KOPT-K1 (cell line): Measurements from ENCODE around the gene TPK1.

Experiments
- H3K27ac ChIP-seq: fragments of 200-600 bp; sonication (generic); 2 replicates; pipeline ENCODE4 v1.5.1; 2016; ENCODE audit warnings: antibody characterized with exemption, mild to moderate bottlenecking, low read depth, low read length; ENCODE audit not compliant: poor library complexity, severe bottlenecking
- H3K36me3 ChIP-seq: fragments of 200-600 bp; sonication (generic); 2 replicates; pipeline ENCODE4 v1.5.1; 2017; ENCODE audit warnings: antibody characterized with exemption, mild to moderate bottlenecking, low read length, moderate library complexity; ENCODE audit not compliant: insufficient read depth
- H3K9me3 ChIP-seq: fragments of 200-600 bp; sonication (generic); 2 replicates; pipeline ENCODE4 v1.5.1; 2017; ENCODE audit warnings: antibody characterized with exemption, low read length, mild to moderate bottlenecking; ENCODE audit not compliant: insufficient read depth, poor library complexity, severe bottlenecking

The TPK1 gene

GRCh38 chr7:144508702-144509101 is 327.2 kb downstream of the TPK1 start:
- H3K9me3 ChIP-seq = no peaks in the 10 kb centered on the region
- no peak overlapping the region for H3K27ac ChIP-seq
- H3K36me3 ChIP-seq = no peaks in the 10 kb centered on the region

GRCh38 chr7:144503215-144503614 is 332.6 kb downstream of the TPK1 start:
- no peaks in the 10 kb centered on the region for H3K36me3 ChIP-seq
- no peaks in the 10 kb centered on the region for H3K9me3 ChIP-seq
- H3K27ac ChIP-seq = no peak overlapping the region

GRCh38 chr7:144500225-144500624 is 335.6 kb downstream of the TPK1 start:
- Histone ChIP-seq H3K27ac (no peak overlapping the region), H3K9me3 (no peaks in the 10 kb centered on the region), H3K36me3 (no peaks in the 10 kb centered on the region)

- Histone ChIP-seq H3K36me3 (no peaks in the 10 kb centered on the region), H3K9me3 (no peaks in the 10 kb centered on the region), H3K27ac (no peak overlapping the region)
Measured at GRCh38 chr7:144497282-144497681, 338.6 kb downstream of the TPK1 start.

- no peaks in the 10 kb centered on the region for H3K9me3 ChIP-seq
- H3K36me3 ChIP-seq = no peaks in the 10 kb centered on the region
- no peak overlapping the region for H3K27ac ChIP-seq
Measured at GRCh38 chr7:144494355-144494754, 341.5 kb downstream of the TPK1 start.

- no peaks in the 10 kb centered on the region for H3K36me3 ChIP-seq
- H3K27ac ChIP-seq = no peak overlapping the region
- H3K9me3 ChIP-seq = no peaks in the 10 kb centered on the region
Measured at GRCh38 chr7:144489504-144489903, 346.3 kb downstream of the TPK1 start.

- no peaks in the 10 kb centered on the region for H3K9me3 ChIP-seq
- no peak overlapping the region for H3K27ac ChIP-seq
- H3K36me3 ChIP-seq = no peaks in the 10 kb centered on the region
Measured at GRCh38 chr7:144488977-144489376, 346.9 kb downstream of the TPK1 start.

- Histone ChIP-seq H3K9me3 (no peaks in the 10 kb centered on the region), H3K27ac (no peak overlapping the region), H3K36me3 (no peaks in the 10 kb centered on the region)
Measured at GRCh38 chr7:144487901-144488300, 348.0 kb downstream of the TPK1 start.

- no peaks in the 10 kb centered on the region for H3K9me3 ChIP-seq
- H3K36me3 ChIP-seq = no peaks in the 10 kb centered on the region
- H3K27ac ChIP-seq = no peak overlapping the region
Measured at GRCh38 chr7:144484445-144484844, 351.4 kb downstream of the TPK1 start.

GRCh38 chr7:144483189-144483588 is 352.7 kb downstream of the TPK1 start:
- H3K9me3 ChIP-seq = no peaks in the 10 kb centered on the region
- H3K27ac ChIP-seq = no peak overlapping the region
- H3K36me3 ChIP-seq = no peaks in the 10 kb centered on the region

- Histone ChIP-seq H3K9me3 (no peaks in the 10 kb centered on the region), H3K36me3 (no peaks in the 10 kb centered on the region), H3K27ac (no peak overlapping the region)
Measured at GRCh38 chr7:144481833-144482232, 354.0 kb downstream of the TPK1 start.

- Histone ChIP-seq H3K36me3 (no peaks in the 10 kb centered on the region), H3K27ac (no peak overlapping the region), H3K9me3 (no peaks in the 10 kb centered on the region)
Measured at GRCh38 chr7:144477348-144477747, 358.5 kb downstream of the TPK1 start.

GRCh38 chr7:144474800-144475615 is 360.8 kb downstream of the TPK1 start:
- H3K27ac ChIP-seq = no peak overlapping the region
- H3K9me3 ChIP-seq = no peaks in the 10 kb centered on the region
- H3K36me3 ChIP-seq = no peaks in the 10 kb centered on the region

- Histone ChIP-seq H3K27ac (no peak overlapping the region), H3K9me3 (no peaks in the 10 kb centered on the region), H3K36me3 (no peaks in the 10 kb centered on the region)
Measured at GRCh38 chr7:144474363-144474762, 361.5 kb downstream of the TPK1 start.

- no peaks in the 10 kb centered on the region for H3K9me3 ChIP-seq
- no peaks in the 10 kb centered on the region for H3K36me3 ChIP-seq
- no peak overlapping the region for H3K27ac ChIP-seq
Measured at GRCh38 chr7:144473908-144474307, 361.9 kb downstream of the TPK1 start.

GRCh38 chr7:144470078-144470477 is 365.8 kb downstream of the TPK1 start:
- Histone ChIP-seq H3K36me3 (no peaks in the 10 kb centered on the region), H3K9me3 (no peaks in the 10 kb centered on the region), H3K27ac (no peak overlapping the region)
